Right kidney (tissue), 1 donor: ENCODE measurements around the gene SREBF2.
"Not testable (repeated sequence)": the region's sequence is repeated elsewhere in the genome, so short reads cannot be mapped to it uniquely, and the experiment has no call there.

Experiments
- DNase-seq: peaks from one replicate; pipeline ENCODE4 v3.0.0-alpha.2; 2016

SREBF2 gene

DNA sequence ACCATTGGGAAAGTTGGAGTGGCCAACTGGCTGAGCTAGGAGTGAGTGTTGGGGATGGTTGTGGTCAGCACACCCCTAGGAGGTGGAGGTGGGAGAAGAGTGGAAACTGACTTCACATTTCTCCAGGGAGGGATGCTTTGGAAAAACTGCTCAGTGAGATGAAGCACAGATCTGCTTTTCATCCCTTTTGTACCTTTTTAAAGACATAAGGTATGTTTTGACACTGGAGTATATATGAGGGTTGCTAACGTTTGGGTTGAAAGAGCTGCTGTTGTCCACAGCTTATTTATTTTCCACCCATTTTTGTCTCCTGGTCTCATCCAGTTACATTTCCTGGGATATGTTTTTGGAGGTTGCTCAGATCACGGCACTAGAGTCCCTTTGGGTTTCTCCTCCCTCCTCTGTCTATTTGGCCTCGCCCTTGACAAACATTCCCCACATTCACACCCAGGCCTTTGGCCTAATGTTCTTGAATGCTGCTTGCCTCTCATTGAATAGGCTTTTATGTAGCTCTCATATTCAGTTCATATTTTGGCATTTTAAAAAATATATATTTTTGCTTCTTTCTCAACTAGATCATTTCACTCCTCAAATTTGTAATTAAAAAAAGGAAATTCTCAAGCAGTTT, 8.3 kb downstream of the SREBF2 start:
- DNase-seq = no peak

DNA sequence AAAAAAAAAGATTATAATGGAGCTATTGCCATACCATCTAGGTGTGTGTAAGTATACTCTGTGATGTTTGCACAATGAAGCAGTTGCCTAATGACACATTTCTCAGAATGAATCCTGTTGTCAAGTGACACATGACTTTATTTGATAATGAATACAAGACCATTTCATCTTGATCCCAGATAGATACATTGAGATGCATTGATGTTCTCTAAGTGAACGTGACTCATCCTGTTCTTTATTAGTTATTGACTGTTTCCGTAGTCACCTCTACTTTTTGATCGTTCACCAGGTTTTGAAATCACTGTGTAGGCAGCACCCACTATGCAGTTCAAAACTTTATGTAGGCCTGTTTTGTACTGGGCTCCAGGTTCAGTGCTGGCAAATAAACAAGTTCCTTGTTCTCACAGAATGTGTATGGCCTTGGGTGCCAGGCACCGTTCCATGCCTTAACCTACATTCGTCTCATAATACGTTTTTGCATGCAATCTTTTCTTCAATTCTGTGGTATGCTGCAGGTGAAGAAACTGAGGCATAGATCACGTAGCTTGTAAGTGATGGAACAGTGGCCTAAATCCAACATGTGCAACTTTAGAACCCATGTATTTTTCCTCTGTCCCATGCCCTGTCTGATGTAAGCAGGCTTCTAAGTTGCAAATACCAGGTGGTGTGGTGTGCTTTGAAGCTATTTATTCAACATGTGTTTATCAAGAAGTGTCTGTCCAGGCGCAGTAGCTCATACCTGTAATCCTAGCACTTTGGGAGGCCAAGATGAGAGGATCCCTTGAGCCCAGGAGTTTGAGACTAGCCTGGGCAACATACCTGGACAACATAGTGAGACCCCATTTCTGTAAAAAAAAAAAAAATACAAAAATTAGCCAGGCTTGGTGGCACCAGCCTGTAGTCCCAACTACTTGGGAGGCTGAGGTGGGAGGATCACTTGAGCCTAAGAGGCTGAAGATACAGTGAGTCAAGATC, 10.4 kb downstream of the SREBF2 start:
- DNase-seq = no peak

DNA sequence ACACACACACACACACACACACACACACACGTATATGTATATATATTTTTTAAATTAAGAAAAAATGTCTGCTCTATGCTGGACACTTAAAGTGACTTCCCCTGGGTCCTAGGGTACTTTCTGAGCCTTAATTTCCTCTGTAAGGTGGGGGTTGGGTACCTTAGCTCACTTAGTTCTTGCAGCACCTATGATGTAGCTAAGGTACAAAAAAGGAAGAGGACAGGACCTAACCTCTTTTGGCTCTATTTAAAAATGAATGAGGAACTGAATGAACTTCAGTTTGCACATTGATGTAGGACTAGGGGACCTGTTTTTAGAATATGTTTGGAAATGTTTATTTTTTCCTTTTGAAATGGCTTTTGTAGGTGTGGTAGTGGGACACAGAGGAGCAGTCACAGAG, 11.1 kb downstream of the SREBF2 start:
- DNase-seq = no peak

DNA sequence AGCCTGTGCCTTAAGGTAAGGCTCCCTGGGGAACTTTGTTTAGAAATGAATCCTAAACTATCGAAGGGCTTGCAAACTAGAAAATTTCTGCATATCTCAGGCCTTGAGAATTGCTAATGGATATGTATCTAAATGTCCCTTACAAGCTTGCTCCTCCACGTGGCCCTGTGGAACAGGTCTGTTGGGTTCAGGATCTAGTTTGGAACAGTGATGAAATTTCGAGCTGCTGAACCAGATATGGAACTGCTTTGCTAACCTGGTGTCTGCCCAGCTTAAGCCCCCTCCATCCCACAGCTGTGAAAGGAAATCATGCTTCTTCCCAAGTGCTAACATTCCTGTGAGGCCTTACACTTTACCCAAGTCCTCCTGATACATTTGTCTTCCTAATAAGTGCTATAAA, 11.6 kb downstream of the SREBF2 start:
- no peak for DNase-seq

DNA sequence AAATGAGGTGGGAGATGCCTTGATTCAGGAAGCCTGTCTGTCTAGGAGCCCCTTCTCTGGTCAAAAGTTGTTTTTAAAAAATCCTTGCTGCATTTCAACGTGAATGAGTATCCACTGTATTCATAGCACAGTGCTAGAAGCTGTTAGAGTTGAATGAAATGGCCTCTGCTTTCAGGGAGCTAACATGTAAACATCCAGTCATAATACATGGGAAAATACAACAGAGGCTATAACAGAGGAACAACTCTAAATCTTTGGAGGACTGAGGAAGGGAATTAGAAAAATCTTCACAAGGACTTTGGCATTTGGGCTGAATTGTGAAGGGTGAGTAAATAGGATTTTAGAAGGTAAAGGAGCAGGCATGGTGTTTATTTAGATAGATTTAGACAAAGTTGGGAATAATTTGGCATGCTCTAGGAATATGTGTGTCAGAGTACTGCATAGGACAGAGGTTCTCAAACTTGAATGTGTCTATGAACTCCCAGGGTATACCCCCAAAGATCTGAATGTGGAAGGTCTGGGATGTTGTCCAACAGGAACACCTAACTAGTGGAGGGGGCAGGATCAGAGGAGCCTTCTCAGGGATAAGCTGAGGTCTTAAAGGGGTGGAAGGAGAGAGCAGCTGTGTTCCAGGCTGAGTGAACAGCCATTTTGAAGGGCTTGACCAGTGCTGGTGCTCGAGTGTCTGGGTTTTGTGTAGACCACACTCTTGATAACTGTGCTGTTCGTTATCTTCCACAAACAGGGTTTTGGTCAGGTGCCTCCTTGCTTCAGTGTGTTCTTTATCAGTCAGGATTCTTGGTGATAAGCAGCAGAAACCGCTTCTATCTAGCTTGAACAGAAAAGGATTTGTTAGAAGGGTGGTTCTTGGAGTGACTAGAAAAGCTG, 12.7 kb downstream of the SREBF2 start:
- no peak for DNase-seq

DNA sequence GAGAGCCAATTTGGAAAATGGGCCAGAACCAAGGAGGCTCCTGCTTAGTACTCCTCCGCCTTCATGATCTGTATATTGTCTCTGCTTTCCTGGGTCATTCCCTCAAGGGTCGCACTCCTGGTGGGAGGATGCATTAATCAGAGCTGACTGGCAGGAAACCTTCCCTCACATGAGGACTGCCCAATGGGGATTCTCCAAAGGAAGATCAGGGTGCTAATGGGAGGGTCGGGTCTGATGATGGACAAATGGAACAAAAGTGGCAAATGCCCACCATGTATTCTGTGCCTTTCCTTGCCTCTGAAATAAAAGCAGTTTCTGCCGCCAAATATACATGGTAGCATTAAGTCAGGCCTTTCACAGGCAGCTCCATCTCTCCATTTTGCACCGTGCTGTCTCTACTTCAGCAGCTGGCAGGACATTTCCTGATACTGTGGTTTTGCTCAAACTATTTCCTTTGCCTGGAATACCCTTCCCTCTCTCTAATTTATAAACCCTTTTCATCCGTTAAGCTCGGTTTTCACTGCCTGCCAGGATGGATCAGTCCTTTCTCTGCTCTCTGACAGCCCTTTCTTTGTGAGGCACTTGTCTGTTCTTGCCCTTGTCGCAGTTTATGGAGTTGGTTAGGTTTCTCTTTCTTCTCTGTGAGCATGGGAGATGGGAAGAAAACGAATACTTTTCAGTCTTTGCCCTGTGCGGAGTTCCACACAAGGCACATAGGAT, 13.5 kb downstream of the SREBF2 start:
- no peak for DNase-seq

DNA sequence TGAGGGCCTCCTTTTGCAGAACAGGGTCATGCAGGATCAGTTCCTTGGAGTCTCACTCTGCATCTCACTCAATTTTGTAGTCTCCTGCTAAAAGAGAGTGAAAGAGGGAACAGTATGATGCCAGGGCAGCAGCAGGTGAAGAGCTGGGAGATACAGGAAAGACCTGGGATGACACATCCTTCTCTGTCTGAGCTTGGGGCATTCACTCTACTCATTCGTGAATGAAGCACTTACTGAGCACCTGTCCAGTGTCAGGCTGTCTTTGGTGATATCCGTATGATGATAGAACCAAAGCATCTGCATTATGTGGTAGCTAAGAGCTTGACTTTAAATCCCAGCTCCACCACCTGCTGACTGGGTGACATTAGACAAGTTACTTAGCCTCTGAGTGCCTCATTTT, 14.4 kb downstream of the SREBF2 start:
- no peak for DNase-seq

DNA sequence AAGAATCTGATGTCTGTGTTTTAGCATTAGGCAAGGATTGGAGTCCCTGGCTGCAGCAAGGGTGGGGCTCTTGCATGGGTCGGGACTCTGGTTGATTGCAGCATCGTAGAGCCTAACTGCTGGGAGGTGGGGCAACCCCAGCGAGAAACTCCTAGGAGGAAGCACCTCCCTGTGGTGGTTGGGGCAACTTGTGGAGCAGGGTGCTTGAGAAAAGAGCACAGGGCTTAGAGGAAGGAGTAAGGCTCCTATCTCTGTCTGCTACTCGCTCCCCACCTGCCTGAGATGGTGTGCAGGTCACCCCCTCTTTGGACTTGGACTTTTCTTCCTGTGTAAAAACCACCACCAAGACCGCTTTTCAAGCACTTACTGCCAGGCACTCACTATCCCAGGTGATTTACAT, 15.6 kb downstream of the SREBF2 start:
- DNase-seq = no peak

DNA sequence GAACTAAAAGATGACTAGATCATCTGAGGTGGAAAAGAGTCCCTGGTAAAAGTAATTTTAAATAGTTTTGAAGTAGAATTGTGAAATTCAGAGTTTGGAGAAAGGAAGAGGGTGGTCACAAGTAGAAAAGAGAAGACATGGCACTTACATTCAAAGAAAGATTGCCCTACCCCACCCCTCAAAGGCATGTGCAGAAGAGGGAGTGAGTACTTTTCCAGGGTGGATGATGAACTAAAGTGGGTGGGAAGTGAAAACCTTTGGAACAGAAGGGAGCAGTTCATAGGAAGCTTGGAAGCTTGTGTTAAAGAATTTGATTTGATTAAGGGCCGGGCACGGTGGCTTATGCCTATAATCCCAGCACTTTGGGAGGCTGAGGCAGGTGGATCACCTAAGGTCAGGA, 23.6 kb downstream of the SREBF2 start:
- no peak for DNase-seq

DNA sequence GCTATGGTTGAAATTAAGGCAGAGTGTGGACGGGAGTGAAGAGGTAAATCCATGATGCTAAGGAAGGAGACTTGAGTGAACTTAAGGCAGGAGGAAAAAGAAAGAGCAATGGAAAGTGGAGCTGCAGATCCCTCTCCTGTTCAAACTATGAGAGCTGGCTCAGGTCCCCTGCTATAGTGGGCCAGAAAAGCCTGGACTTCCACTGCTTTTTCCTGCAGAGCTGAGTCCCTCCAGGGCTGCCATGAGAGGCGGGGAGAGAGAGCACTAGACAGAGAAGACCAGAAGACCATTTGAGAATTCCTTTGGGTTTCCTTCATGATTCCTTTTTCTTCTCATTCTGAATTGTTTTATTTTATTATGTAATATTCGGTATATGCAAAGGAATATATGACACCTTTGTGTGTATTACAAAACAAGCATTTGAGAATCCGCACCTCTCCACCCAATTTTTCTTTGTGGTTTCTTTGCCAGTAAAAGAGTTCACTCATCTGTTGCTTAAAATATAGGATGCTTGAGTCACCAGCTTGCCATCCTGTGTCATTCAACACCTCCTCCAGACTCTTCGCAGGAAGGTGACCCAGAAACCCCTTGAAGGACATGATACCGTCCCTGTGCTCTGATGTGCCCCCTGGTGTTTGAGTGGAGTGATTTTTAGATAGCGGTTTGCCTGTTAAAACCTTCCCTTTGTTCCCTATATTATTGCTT, 24.4 kb downstream of the SREBF2 start:
- no peak for DNase-seq

DNA sequence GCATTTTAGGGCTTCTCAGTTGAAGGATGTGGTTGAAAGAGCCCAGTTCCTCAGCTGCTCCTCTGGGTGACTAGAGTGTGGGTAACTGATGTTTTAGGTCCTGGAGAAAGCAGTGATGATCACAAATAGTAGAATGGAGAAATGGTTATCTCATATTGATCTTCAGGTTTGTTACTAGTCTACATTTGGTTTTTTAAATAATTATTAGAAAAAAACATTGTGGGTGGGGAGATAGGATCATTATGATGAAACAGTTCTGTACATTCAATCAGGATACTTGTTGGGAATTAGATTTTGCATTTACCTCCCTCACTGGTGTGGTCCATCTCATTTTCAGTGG, 24.9 kb downstream of the SREBF2 start:
- no peak for DNase-seq

DNA sequence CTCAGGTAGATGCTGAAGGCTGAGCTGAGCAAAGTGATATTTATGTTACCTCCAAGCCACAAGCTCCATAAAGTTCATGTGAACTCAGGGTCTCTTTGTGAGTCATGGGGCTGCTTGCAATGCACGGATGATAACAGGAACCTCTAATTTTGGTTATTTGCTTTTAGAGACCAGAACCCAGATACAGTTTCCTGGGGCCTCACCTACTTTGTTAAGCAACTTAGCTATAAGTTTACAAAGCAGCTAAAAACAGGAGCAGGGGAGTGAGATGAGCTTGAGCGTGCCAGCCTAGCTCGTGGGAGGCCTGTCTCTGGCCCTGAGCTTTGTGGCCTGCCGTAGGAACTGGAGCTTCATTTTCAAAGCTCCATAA, 29.2 kb downstream of the SREBF2 start:
- DNase-seq = no peak

DNA sequence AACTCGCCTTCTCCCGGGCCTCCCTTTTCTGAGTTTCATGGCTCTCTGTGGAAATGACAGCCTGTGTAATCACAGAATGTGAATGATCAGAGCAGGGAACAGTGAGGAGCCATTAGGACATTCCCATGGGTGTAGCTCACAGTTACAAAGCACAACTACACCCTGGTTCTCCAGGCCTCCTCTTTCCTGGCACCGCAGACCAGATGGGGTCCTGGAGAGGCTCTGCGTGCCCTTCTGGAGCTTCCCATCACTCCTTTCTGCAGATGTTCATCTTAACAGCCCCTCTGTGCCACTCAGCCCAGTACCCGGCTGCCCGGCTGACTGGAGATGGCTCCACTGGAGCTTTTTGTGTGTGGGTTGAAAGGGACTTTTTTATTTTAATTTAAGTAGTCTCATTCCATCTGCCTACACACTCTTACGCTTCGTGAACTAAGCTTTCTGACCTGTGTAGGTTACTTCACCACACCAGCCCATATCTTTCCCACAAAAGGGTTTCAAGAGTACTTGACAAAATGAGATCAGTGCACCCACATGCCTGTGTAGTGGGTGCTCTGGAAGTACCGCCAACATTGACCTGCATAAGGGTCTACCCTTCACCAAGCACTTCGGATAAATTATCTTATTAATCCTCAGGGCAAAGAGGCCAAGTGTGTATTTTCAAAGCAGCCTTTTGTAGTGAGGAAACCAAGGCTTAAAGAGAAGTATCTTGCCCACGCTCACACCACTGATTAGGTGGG, 29.8 kb downstream of the SREBF2 start:
- DNase-seq = peak; percentile 51

DNA sequence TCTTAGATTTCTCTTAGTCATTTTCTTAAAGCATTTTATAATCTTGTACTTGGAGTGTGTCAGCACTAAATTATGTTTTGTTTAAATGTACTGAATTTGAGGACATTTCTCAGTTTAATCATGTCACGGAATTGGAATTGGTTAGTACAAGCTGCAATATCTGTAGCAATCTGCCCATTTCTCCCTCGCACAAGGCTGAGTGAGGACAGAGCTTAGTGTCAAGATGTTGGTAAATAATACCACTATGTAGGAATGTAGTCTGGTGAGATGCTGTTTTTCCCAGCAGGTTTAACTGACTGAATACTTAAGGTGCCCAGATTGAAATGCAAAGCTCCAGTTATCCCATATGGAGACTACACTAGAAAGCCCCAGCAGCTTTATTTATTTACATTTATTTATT, 30.6 kb downstream of the SREBF2 start:
- no peak for DNase-seq

DNA sequence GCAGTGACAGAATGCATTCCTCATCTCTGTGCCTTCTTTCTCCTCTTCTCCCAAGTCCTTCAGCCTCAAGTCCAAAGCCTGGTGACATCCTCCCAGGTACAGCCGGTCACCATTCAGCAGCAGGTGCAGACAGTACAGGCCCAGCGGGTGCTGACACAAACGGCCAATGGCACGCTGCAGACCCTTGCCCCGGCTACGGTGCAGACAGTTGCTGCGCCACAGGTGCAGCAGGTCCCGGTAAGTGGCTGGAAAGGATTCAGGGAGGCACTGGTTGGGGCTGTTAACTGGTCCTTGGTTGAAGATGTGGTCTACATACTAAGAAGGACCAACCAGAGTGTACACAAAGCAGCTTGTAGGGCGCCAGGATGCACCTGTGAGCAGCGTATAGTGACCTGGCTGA, 35.7 kb downstream of the SREBF2 start:
- DNase-seq = no peak

DNA sequence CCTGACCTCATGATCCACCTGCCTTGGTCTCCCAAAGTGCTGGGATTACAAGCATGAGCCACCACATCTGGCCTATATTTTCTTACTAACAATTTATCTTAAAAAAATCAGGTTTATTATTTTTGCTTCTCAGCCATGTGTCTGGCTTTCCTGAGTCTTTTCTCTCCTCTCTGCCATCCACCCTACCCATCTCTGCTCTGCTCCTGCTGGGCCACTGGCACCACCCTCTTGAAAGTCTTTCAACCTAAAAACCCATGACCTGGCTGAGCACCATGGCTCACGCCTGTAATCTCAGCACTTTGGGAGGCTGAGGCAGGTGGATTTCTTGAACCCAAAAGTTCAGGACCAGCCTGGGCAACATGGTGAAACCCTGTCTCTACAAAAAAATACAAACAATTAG, 37.2 kb downstream of the SREBF2 start:
- DNase-seq = not testable (repeated sequence)

DNA sequence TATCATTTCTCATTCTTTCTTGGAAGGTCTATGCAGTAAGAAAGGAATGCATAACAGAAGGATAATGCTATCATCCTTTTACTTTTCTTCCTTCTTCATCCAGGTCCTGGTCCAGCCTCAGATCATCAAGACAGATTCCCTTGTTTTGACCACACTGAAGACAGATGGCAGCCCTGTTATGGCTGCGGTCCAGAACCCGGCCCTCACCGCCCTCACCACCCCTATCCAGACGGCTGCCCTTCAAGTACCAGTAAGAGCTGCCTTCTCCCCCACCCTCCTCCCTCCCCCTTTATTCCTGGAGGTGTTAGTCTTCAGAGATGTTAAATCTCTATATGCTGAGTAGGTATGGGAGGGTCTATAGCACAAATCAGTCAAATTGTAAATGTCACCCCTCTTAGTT, 37.9 kb downstream of the SREBF2 start:
- no peak for DNase-seq

DNA sequence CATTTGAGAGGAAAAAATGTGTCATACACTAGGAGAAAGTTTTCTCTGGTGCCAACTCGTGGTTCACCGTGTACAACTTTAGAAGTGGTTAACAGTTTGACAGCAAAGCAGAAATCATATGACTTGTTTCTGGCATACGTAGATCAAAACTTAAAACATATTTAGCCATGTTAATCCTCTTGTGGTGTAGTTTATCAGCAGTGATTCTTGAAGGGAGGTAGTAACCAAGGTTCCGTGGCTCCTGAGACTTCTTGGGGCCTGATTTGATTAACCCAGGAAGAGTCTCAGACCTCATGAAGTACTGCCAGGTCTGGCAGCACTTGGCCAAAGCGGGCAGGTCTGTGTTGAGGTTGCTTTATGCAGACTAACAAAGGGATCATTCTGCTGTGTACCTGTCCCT, 40.5 kb downstream of the SREBF2 start:
- no peak for DNase-seq

DNA sequence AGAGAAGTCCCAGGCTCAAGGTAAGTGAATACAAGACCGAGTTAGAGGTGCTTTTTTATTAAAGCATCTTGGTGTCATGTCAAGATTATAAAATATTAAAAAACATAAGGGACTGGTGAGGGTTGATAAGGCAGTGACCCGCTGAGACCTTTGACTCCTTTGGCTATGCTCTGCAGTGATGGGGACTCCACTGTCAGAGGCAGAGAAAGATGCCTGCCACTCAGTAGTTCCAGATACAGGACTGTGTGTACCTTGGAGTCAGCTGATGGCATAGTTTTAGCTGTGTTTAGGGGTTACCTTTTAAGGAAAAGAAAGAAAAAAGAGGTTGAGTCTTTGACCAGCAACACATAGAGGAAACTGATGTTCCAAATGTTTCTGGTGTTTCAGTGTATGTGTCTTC, 41.2 kb downstream of the SREBF2 start:
- no peak for DNase-seq

DNA sequence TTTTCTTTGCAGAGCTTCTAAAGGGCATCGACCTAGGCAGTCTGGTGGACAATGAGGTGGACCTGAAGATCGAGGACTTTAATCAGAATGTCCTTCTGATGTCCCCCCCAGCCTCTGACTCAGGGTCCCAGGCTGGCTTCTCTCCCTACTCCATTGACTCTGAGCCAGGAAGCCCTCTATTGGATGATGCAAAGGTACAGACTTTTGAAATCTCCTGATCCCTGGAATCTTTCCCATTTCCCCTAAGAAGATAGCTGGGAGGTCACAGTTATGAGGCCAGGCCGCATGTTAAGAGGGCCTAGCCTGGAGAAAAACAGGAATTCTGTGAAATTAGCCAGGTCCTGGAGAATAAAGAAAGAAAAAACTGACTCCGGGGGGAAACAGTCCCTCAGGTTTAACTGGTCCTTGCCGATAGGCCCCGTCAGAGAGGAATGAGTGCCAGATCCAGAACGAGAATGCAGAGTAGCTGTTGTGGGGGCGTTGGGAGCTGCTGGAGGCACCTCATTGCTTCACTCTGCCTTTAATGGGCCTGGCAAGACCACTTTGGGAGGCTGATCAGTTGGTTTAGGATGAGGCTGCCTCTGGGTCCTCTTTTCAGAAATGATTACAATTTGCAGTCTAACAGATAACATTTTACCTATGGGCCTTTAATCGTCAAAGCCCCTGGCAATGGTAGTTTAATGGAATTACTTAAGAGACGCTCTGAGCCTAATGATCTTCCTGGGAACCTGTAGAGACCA, 42.8 kb downstream of the SREBF2 start:
- no peak for DNase-seq
